Activated CD4-positive, CD25-positive, alpha-beta regulatory T cell treated with anti-CD3 and anti-CD28 coated beads, Interleukin-2, amount 50 U/mL, for 16 hours (primary cell): ENCODE results near the gene CCDC61.

Source experiments
- DNase-seq: peaks from one replicate; pipeline ENCODE4 v3.0.0-alpha.2; 2020; ENCODE audit warnings: low read depth, low spot score

CCDC61 gene

GRCh38 chr19:46015687-46016425, 20.6 kb downstream of the CCDC61 start:
- DNase-seq: no peak

- DNase-seq: peak; percentile 65
Observed at GRCh38 chr19:46016426-46017094, 21.3 kb downstream of the CCDC61 start.

- DNase-seq: no peak
Observed at GRCh38 chr19:46017095-46017429, 21.8 kb downstream of the CCDC61 start.

GRCh38 chr19:46017874-46018675, 22.8 kb downstream of the CCDC61 start:
- DNase-seq: no peak

- no peak for DNase-seq
Observed at GRCh38 chr19:46018729-46019251, 23.5 kb downstream of the CCDC61 start.

GRCh38 chr19:46019270-46019669, 24.0 kb downstream of the CCDC61 start:
- no peak for DNase-seq

- DNase-seq: no peak
Observed at GRCh38 chr19:46020819-46021125, 25.5 kb downstream of the CCDC61 start.

- DNase-seq: no peak
Observed at GRCh38 chr19:46021531-46022041, 26.3 kb downstream of the CCDC61 start.

- no peak for DNase-seq
Observed at GRCh38 chr19:46022061-46022430, 26.8 kb downstream of the CCDC61 start.

- no peak for DNase-seq
Observed at GRCh38 chr19:46022431-46023310, 27.4 kb downstream of the CCDC61 start, which contains the start of gene PGLYRP1. Gene PGLYRP1 (minus strand): TSS chr19:46023053. CDS start chr19:46023021, 32 bp downstream.

- no peak for DNase-seq
Observed at GRCh38 chr19:46023311-46023779, 28.1 kb downstream of the CCDC61 start.

- no peak for DNase-seq
Observed at GRCh38 chr19:46025835-46026234, 30.6 kb downstream of the CCDC61 start.

- no peak for DNase-seq
Observed at GRCh38 chr19:46030812-46031550, 35.7 kb downstream of the CCDC61 start.

- DNase-seq: no peak
Observed at GRCh38 chr19:46031781-46032596, 36.7 kb downstream of the CCDC61 start.

- DNase-seq: no peak
Observed at GRCh38 chr19:46032597-46033025, 37.3 kb downstream of the CCDC61 start.

- DNase-seq: no peak
Observed at GRCh38 chr19:46033401-46033800, 38.1 kb downstream of the CCDC61 start.

- DNase-seq: no peak
Observed at GRCh38 chr19:46035546-46035945, 40.3 kb downstream of the CCDC61 start.

- DNase-seq: no peak
Observed at GRCh38 chr19:46035986-46036743, 40.9 kb downstream of the CCDC61 start.

GRCh38 chr19:46036744-46037128, 41.5 kb downstream of the CCDC61 start:
- no peak for DNase-seq
